ENCODE data around the gene CCNT1.

Gene CCNT1

DNA sequence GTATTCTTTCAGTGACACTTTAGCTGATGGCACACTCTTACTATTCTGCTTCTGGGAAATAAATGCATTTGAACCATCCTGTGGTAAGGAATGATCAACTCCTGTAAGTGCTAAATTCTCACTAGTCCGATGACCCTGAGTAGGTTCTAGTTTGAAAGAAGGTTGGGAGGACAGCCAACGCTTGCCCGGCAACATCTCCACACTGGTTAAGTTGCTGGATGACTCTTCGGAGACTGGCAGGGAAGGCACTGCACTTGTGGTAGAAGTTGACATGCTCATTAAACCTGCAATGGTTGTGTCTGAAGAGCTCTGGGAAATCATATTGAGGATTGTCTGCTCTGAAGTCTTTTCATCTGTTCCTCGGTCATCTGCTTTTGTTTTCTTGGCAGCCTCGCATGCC is 22.5 kb downstream of the CCNT1 start:
- H3K4me1 ChIP-seq (ENCODE audit: insufficient read depth, poor library complexity, severe bottlenecking): no peaks in the 10 kb centered on the region
- TF ChIP-seq, protein P1, sequence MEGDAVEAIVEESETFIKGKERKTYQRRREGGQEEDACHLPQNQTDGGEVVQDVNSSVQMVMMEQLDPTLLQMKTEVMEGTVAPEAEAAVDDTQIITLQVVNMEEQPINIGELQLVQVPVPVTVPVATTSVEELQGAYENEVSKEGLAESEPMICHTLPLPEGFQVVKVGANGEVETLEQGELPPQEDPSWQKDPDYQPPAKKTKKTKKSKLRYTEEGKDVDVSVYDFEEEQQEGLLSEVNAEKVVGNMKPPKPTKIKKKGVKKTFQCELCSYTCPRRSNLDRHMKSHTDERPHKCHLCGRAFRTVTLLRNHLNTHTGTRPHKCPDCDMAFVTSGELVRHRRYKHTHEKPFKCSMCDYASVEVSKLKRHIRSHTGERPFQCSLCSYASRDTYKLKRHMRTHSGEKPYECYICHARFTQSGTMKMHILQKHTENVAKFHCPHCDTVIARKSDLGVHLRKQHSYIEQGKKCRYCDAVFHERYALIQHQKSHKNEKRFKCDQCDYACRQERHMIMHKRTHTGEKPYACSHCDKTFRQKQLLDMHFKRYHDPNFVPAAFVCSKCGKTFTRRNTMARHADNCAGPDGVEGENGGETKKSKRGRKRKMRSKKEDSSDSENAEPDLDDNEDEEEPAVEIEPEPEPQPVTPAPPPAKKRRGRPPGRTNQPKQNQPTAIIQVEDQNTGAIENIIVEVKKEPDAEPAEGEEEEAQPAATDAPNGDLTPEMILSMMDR (IDR thresholded peaks at IDR 0.05; ENCODE audit: poor library complexity, severe bottlenecking): no peak
- no peak for ATAC-seq (ENCODE audit: low read depth)
- no peak overlapping the region for H3K27ac ChIP-seq (ENCODE audit: poor library complexity, severe bottlenecking)
- H3K4me3 ChIP-seq (ENCODE audit: severe bottlenecking): no peak overlapping the region
- H3K36me3 ChIP-seq (ENCODE audit: low read depth): peaks cover 75% of the 10 kb centered on the region
- no peaks in the 10 kb centered on the region for H3K9me3 ChIP-seq (ENCODE audit: severe bottlenecking)
- H3K27me3 ChIP-seq (ENCODE audit: insufficient read depth, poor library complexity, severe bottlenecking): no peaks in the 10 kb centered on the region
- no peak for DNase-seq (ENCODE audit: low spot score)

DNA sequence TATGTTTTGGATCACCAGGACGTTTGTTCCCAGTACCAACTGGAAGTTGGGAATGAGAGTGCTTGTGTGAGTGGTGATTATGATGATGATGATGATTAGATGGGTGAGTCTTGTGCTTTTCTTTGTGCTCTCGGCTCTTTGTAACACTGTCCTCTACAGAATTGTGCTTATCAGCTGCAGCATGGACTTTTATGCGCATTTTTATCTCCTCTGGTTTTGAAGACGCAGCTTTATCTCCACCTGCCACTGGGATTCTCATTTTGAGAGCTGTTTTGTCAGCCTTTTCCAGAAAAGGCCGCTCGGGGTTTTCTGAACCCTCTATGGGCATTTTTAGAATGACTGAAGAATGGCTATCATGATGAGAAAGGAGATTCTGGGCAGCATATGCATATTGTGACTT is 22.9 kb downstream of the CCNT1 start:
- ATAC-seq (ENCODE audit: low read depth): no peak
- Histone ChIP-seq H3K4me1 (ENCODE audit: insufficient read depth, poor library complexity, severe bottlenecking) (no peaks in the 10 kb centered on the region), H3K9me3 (ENCODE audit: severe bottlenecking) (no peaks in the 10 kb centered on the region), H3K4me3 (ENCODE audit: severe bottlenecking) (no peak overlapping the region), H3K27ac (ENCODE audit: poor library complexity, severe bottlenecking) (no peak overlapping the region), H3K36me3 (ENCODE audit: low read depth) (peaks cover 71% of the 10 kb centered on the region), H3K27me3 (ENCODE audit: insufficient read depth, poor library complexity, severe bottlenecking) (no peaks in the 10 kb centered on the region)
- TF ChIP-seq, protein P1 (IDR thresholded peaks at IDR 0.05; ENCODE audit: poor library complexity, severe bottlenecking): no peak
- no peak for DNase-seq (ENCODE audit: low spot score)

GRCh38 chr12:48691826-48692487 is 24.6 kb downstream of the CCNT1 start:
- no peak for DNase-seq (ENCODE audit: low spot score)
- TF ChIP-seq, protein P1 (IDR thresholded peaks at IDR 0.05; ENCODE audit: poor library complexity, severe bottlenecking): no peak
- Histone ChIP-seq H3K36me3 (ENCODE audit: low read depth) (peaks cover 60% of the 10 kb centered on the region), H3K4me1 (ENCODE audit: insufficient read depth, poor library complexity, severe bottlenecking) (no peaks in the 10 kb centered on the region), H3K27me3 (ENCODE audit: insufficient read depth, poor library complexity, severe bottlenecking) (no peaks in the 10 kb centered on the region), H3K4me3 (ENCODE audit: severe bottlenecking) (no peak overlapping the region), H3K9me3 (ENCODE audit: severe bottlenecking) (no peaks in the 10 kb centered on the region), H3K27ac (ENCODE audit: poor library complexity, severe bottlenecking) (no peak overlapping the region)
- ATAC-seq (ENCODE audit: low read depth): no peak

DNA sequence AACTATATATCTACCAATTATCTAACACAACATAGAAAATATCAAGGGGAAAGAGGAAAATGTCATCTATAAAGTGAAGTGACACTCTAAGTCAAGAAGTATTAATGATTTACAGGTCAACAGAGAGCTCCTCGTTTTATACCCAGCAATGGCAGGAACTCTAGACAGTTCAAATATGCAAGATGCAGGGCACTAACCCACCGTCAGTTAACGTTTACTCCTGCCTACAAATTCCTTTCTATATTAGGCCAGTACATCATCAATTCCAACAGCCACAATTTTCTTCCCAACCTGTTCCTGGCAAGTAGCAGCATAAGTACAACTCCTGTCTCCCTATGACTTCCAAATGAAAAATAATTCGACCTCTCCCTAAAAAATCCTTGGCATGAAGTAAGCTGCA is 25.5 kb downstream of the CCNT1 start:
- H3K36me3 ChIP-seq (ENCODE audit: low read depth): peaks cover 52% of the 10 kb centered on the region
- H3K4me3 ChIP-seq (ENCODE audit: severe bottlenecking): no peak overlapping the region
- ATAC-seq (ENCODE audit: low read depth): no peak
- H3K27me3 ChIP-seq (ENCODE audit: insufficient read depth, poor library complexity, severe bottlenecking): no peaks in the 10 kb centered on the region
- TF ChIP-seq, protein P1 (IDR thresholded peaks at IDR 0.05; ENCODE audit: poor library complexity, severe bottlenecking): no peak
- DNase-seq (ENCODE audit: low spot score): no peak
- no peaks in the 10 kb centered on the region for H3K4me1 ChIP-seq (ENCODE audit: insufficient read depth, poor library complexity, severe bottlenecking)
- H3K27ac ChIP-seq (ENCODE audit: poor library complexity, severe bottlenecking): no peak overlapping the region
- no peaks in the 10 kb centered on the region for H3K9me3 ChIP-seq (ENCODE audit: severe bottlenecking)

DNA sequence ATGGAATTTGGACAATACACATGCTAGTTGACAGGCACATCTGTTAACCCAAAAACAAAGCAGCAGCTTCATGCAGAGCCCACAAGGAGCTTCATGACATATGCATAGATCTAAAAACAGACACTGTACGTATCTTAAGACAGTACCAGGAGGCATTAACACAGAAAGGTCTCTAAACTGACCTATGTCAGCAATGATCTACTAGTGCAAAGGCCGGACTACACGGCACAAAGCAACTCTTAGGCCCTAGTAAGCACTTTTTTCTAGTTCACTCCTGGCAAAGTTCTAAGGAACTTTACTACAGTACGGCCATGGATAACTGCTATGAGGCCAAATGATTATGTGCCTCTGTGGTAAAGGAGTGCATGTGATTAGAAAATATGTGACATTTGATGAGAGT is 26.1 kb downstream of the CCNT1 start:
- Histone ChIP-seq H3K4me3 (ENCODE audit: severe bottlenecking) (no peak overlapping the region), H3K9me3 (ENCODE audit: severe bottlenecking) (no peaks in the 10 kb centered on the region), H3K27ac (ENCODE audit: poor library complexity, severe bottlenecking) (no peak overlapping the region), H3K27me3 (ENCODE audit: insufficient read depth, poor library complexity, severe bottlenecking) (no peaks in the 10 kb centered on the region), H3K36me3 (ENCODE audit: low read depth) (peaks cover 47% of the 10 kb centered on the region), H3K4me1 (ENCODE audit: insufficient read depth, poor library complexity, severe bottlenecking) (no peaks in the 10 kb centered on the region)
- DNase-seq (ENCODE audit: low spot score) (no peak), ATAC-seq (ENCODE audit: low read depth) (no peak)
- TF ChIP-seq, protein P1 (IDR thresholded peaks at IDR 0.05; ENCODE audit: poor library complexity, severe bottlenecking): no peak

Measured in RWPE2 (cell line).